Skin epidermis (tissue), 12 donors: ENCODE measurements around the gene NOA1.

Source experiments
- H3K27ac ChIP-seq, 21 experiments: fragments of 200-600 bp; sonication (generic) in 11 of 21; one replicate each; pipeline ENCODE4 v1.5.0; 2020; ENCODE audit warnings: mild to moderate bottlenecking in 3 of 21, inconsistent platforms in 2 of 21, moderate library complexity in 2 of 21
- H3K4me3 ChIP-seq, 7 experiments: fragments of 200-600 bp; sonication (generic) in 2 of 7; one replicate each; pipeline ENCODE4 v1.5.0; 2020; ENCODE audit warnings: inconsistent platforms in 2 of 7, mild to moderate bottlenecking in 2 of 7, moderate library complexity in 1 of 7

Gene NOA1

GRCh38 chr4:56977321-56978012 is at the start of gene NOA1:
Gene NOA1 (minus strand): TSS chr4:56977606. CDS start chr4:56977585, 21 bp downstream.
- Histone ChIP-seq H3K4me3 (peak within 1 kb of the TSS; percentile 88 to 98 (median 90)), H3K27ac (peak within 1 kb of the TSS; percentile 45 to 94 (median 84))

- H3K27ac ChIP-seq, result no peak overlapping the region
- H3K4me3 ChIP-seq, result no peak overlapping the region
Measured at GRCh38 chr4:57023104-57023503, 45.7 kb upstream of the NOA1 start.

GRCh38 chr4:57020467-57021101 is 43.2 kb upstream of the NOA1 start:
- Histone ChIP-seq H3K4me3 (no peak overlapping the region), H3K27ac (peak overlapping the region in 4 of 21 experiments; percentile 1 to 28 (median 15))

- Histone ChIP-seq H3K27ac (no peak overlapping the region), H3K4me3 (no peak overlapping the region)
Measured at GRCh38 chr4:57018980-57019379, 41.6 kb upstream of the NOA1 start.

- H3K27ac ChIP-seq, result no peak overlapping the region
- no peak overlapping the region for H3K4me3 ChIP-seq
Measured at GRCh38 chr4:57013543-57014120, 36.2 kb upstream of the NOA1 start.

- H3K27ac ChIP-seq, result no peak overlapping the region
- H3K4me3 ChIP-seq, result no peak overlapping the region
Measured at GRCh38 chr4:56999751-57000150, 22.3 kb upstream of the NOA1 start.

GRCh38 chr4:56995525-56995924 is 18.1 kb upstream of the NOA1 start:
- Histone ChIP-seq H3K27ac (peak overlapping the region in 2 of 21 experiments; percentile 21 to 60), H3K4me3 (no peak overlapping the region)

GRCh38 chr4:56990109-56990905 is 12.9 kb upstream of the NOA1 start:
- Histone ChIP-seq H3K27ac (no peak overlapping the region), H3K4me3 (no peak overlapping the region)

- Histone ChIP-seq H3K27ac (no peak overlapping the region), H3K4me3 (no peak overlapping the region)
Measured at GRCh38 chr4:56986952-56987351, 9.5 kb upstream of the NOA1 start.

- Histone ChIP-seq H3K27ac (no peak overlapping the region), H3K4me3 (no peak overlapping the region)
Measured at GRCh38 chr4:56986192-56986591, 8.8 kb upstream of the NOA1 start.

GRCh38 chr4:56981795-56982201 is 4.4 kb upstream of the NOA1 start:
- H3K4me3 ChIP-seq, result no peak overlapping the region

GRCh38 chr4:56979421-56980072 is 2.1 kb upstream of the NOA1 start:
- peak overlapping the region; percentile 88 to 98 (median 90) for H3K4me3 ChIP-seq
- H3K27ac ChIP-seq, result peak overlapping the region in 20 of 21 experiments; percentile 65 to 94 (median 86)

More at GRCh38 chr4:56981795-56982201, 4.4 kb upstream of the NOA1 start:
- peak overlapping the region in 1 of 21 experiments; percentile 14 for H3K27ac ChIP-seq

- peak within 1 kb of the TSS; percentile 88 to 98 (median 90) for H3K4me3 ChIP-seq
- H3K27ac ChIP-seq, result peak within 1 kb of the TSS; percentile 45 to 94 (median 84)
Measured at GRCh38 chr4:56978750-56979303, 1.4 kb upstream of the NOA1 start, which contains the start of gene POLR2B. Gene POLR2B (plus strand): TSS chr4:56978896. CDS start chr4:56978986, 90 bp downstream.

GRCh38 chr4:56976837-56977320 is 527 bp downstream of the NOA1 start:
- Histone ChIP-seq H3K4me3 (peak overlapping the region; percentile 88 to 98 (median 90)), H3K27ac (peak overlapping the region; percentile 8 to 94 (median 84))

GRCh38 chr4:56976283-56976836 is 1.0 kb downstream of the NOA1 start:
- H3K27ac ChIP-seq, result peak overlapping the region in 20 of 21 experiments; percentile 8 to 94 (median 86)
- H3K4me3 ChIP-seq, result peak overlapping the region; percentile 88 to 98 (median 90)

GRCh38 chr4:56973336-56973735 is 4.1 kb downstream of the NOA1 start:
- Histone ChIP-seq H3K4me3 (no peak overlapping the region), H3K27ac (no peak overlapping the region)

- no peak overlapping the region for H3K27ac ChIP-seq
- no peak overlapping the region for H3K4me3 ChIP-seq
Measured at GRCh38 chr4:56972809-56973208, 4.6 kb downstream of the NOA1 start.

GRCh38 chr4:56972389-56972788 is 5.0 kb downstream of the NOA1 start:
- Histone ChIP-seq H3K4me3 (no peak overlapping the region), H3K27ac (no peak overlapping the region)

GRCh38 chr4:56971383-56971782 is 6.0 kb downstream of the NOA1 start:
- no peak overlapping the region for H3K4me3 ChIP-seq
- H3K27ac ChIP-seq, result no peak overlapping the region
